Esophagus squamous epithelium (tissue), 4 donors: Measurements from ENCODE around the gene TEKT5.

Experiments used
- CTCF ChIP-seq, 6 experiments: fragments of 450-650 bp in 4 of 6; fragments of 200-600 bp in 2 of 6; sonication (generic) in 2 of 6; IDR thresholded peaks; one replicate each; pipeline ENCODE4 v1.5.1; 2016 to 2019; ENCODE audit warnings: antibody characterized with exemption in 6 of 6, mild to moderate bottlenecking in 4 of 6, moderate library complexity in 4 of 6
- POLR2A ChIP-seq, 4 donors: fragments of 450-650 bp; IDR thresholded peaks; one replicate each; pipeline ENCODE4 v1.6.1; 2017; ENCODE audit warnings: antibody characterized with exemption in 4 of 4, mild to moderate bottlenecking in 4 of 4, moderate library complexity in 3 of 4

- TF ChIP-seq POLR2A (IDR thresholded peaks at IDR 0.05): no peak
- no peak for TF ChIP-seq CTCF (IDR thresholded peaks at IDR 0.05)
Observed at GRCh38 chr16:10683170-10683569, 11.6 kb downstream of the TEKT5 start.
